ENCODE results near the gene OSBPL7.

The OSBPL7 gene

DNA sequence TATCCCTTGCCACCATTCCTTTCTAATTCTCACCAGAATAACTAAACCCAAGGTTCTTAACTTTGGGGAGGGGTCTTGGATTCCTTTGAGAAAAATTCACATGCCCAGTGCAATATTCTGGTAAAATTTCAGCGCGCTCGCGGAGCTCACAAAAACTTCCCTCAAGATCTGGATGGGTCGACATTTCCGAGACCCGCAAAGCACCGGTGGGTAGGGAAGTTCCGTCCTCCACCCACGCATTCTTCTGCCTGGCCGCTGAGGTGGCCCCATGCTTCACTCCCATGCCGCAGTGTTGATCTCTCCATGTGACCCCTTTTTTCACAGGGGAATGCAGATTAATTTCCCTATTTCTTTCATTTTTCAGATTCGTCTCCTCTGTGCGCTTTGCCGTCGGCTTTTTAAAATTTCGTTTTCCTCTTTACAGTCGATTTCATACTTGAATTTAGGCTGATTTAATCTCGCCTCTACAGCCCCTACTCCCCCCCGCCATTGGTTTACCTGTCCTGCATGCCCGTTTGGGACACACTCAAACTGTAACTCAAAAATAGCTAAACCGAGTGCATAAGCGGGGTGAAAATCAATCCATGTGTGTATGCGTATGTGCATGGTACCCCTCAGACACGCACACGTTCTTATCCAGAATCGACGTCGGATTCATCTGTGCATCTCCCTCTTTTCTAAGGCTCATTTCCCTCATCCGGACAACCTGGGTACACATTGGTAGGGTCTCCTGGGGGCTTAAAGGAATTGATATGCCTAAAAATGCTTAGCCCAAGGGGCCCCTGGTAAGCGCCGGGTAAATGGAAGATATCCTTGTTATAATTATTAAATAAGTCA lies 30.7 kb upstream of the OSBPL7 start:
- TF ChIP-seq, protein P1, sequence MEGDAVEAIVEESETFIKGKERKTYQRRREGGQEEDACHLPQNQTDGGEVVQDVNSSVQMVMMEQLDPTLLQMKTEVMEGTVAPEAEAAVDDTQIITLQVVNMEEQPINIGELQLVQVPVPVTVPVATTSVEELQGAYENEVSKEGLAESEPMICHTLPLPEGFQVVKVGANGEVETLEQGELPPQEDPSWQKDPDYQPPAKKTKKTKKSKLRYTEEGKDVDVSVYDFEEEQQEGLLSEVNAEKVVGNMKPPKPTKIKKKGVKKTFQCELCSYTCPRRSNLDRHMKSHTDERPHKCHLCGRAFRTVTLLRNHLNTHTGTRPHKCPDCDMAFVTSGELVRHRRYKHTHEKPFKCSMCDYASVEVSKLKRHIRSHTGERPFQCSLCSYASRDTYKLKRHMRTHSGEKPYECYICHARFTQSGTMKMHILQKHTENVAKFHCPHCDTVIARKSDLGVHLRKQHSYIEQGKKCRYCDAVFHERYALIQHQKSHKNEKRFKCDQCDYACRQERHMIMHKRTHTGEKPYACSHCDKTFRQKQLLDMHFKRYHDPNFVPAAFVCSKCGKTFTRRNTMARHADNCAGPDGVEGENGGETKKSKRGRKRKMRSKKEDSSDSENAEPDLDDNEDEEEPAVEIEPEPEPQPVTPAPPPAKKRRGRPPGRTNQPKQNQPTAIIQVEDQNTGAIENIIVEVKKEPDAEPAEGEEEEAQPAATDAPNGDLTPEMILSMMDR (IDR thresholded peaks at IDR 0.05) = no peak

DNA sequence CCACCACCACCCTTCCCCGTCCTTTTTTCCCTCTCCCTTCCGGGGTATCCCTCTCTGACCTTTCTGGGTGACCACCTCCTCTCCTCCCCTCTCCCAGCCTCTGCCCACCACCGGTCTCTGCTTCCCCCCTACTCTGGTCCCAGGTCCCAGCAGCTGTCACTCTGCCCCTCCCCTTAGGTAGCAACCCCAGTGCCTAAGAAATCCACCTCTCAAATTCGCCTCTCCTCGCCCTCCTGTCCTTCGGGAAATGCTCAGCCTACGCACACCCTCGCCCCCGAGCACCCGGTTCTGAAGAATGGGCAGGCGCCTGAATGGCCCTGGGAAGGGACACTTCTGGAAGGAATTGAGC lies 30.1 kb upstream of the OSBPL7 start:
- TF ChIP-seq, protein P1 (IDR thresholded peaks at IDR 0.05) = no peak

DNA sequence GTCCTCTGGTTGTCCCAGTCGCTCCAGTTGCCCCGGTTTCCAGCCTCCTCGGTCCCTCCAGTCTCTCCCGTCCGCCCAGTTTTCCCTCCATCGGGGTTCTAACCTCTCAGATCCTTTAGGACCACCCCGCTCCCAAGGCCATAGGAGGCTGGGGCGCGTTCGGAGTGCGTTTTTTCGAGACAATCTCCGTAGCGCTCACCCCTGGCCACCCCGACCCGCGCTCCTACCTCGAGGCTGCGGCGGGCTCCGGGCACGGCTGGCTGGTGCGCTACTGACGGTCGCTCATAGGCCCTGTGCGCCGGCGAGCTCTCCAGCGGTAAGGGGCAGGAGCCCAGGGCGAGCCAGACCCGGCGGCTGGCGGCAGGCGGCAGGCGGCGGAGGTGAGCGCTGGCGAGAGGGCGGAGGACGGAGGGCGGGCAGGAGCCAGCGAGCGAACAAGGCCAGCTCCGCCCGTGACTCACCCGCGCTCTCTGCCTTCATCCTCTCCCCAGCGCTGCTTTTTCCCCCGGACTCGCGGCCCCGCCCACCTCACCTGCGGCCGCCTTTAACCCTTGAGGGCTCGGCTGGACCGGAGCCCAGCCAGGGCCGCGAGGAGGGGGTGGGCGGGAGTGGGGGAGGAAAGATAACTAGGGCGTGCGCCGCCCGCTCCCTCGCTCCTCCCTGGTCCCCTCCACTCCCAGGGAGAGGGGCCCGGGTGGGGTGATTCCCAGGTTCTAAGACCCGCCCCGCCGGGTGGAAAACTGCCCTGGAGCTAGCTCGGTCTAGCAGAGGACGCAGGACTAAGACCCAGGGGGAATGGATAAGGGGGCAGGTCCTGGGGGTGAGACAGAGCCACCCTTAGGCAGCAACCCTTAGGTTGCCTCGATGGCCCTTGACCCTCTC lies 29.3 kb upstream of the OSBPL7 start, which contains the start of gene SP6:
Gene SP6 (minus strand): TSS at position 472 of the 882 bp plus-strand sequence. CDS start 2,734 bp downstream, outside the sequence.
- TF ChIP-seq, protein P1 (IDR thresholded peaks at IDR 0.05) = peak; percentile 44

DNA sequence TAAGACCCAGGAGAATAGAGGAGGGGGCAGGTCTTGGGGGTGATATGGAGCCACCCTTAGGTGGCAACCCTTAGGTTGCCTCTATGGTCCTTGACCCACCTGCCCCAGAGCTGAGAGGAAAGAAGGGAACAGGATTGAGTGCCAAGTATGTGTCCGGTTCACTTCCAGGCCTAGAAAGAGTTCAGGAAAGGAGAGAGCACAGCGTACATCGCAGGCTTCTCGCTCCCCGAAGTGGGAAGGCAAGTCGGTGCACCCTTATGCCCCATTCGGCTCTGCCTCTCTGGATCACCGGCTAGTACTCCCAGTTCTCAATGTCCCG lies 28.7 kb upstream of the OSBPL7 start:
- TF ChIP-seq, protein P1 (IDR thresholded peaks at IDR 0.05) = no peak

DNA sequence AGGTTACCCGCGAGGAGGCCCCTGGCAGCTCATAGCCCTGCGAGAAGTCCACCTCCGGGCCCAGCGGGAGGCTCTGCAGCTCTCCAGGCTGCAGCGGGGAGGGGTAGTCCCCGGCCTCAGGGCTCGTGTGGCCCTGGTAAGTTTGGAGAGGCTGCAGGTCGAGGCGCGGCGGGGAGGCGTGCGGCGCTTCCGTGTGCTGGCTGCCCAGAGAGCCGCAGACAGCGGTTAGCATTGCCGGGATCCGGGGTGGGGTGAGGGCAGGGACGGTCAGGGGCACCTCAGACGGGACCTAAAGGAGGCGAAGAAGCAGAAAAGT lies 26.6 kb upstream of the OSBPL7 start:
- TF ChIP-seq, protein P1 (IDR thresholded peaks at IDR 0.05) = no peak

DNA sequence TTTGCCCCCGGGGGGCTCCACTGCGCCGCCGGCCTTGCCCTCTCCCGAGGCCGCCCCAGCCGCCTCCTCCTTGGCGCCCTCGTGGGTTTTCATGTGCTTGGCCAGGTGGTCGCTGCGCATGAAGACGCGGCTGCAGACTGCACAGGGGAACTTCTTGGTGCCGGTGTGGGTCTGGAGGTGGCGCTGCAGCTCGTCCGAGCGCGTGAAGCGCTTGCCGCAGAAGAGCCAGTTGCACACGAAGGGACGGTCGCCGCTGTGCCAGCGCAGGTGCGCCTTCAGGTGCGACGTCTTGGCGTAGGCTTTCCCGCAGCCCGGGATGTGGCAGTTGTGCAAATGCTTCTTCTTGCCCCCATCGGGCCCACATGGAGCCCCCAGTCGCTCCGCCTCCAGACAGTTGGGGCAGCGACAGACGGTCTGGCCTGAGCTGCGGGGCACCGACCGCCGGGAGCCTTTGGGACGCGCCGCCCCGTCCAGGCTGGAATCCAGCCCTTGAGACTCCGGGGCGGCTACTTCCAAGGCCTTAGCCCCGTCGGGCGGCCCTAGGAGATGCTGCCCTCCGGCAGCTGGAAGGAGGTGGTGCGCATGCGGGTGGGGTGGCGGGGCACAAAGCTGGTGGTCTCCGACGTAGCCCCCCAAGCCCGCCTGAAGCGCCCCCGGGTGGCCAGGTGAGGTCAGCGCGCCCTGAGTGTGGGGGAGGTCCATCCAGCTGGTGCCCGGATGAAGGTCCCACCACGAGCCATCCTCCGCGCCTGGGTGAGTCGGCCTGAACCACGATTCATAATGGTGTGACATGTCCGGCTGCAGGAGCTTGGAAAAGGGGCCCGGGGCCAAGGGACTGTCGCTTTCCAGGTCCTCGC lies 26.0 kb upstream of the OSBPL7 start:
- TF ChIP-seq, protein P1 (IDR thresholded peaks at IDR 0.05) = peak; percentile 63

DNA sequence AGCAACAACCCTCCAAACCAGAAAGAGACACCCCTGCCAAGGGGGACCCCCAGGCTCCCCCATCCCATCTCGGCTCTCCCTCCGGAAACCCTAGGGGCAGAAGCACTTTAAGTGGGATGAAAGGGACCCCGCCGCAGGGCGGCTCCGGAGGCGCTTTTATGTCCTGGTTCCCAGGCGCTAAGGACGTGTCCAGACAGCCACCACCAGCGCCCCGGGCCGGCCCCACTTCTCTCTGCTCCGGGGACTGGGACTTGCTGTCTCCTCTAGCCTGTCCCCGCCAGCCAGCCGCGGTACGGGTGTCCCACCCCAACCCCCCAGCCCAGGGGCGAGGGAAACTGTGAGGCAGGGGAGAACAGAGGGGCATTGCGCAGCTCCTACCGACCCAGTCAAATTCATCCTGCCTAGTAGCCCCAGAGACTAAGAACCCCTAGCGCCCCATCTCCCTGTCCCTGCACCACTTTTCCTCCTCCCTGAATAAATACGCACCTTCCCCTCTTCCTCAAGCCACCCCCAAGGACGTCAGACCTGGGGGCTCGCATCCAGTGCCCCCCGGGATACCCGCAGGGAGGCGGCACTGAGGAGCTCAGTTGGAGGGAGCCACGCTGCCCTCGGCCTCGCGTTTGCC lies 25.2 kb upstream of the OSBPL7 start:
- TF ChIP-seq, protein P1 (IDR thresholded peaks at IDR 0.05) = no peak
